H9 (cell line): Measurements from ENCODE around the gene RAET1L. TPM values are rescaled to one million over a fixed set of nuclear protein-coding genes. Genes with fewer than 3 reads are reported as not detected.

Source experiments
- DNase-seq: peaks from one replicate; pipeline ENCODE4 v3.0.0-alpha.2; 2017
- H2AFZ ChIP-seq: one replicate; pipeline ENCODE4 v1.6.1; 2013; ENCODE audit warnings: mild to moderate bottlenecking, low read length, control low read depth, moderate library complexity
- H2AK5ac ChIP-seq: 2 replicates; pipeline ENCODE4 v1.6.1; 2013; ENCODE audit warnings: low read length, control low read depth, mixed read lengths; ENCODE audit not compliant: insufficient read length
- H2BK120ac ChIP-seq: one replicate; pipeline ENCODE4 v1.6.1; 2013; ENCODE audit warnings: low read depth, mild to moderate bottlenecking, low read length, control low read depth, inconsistent platforms; ENCODE audit not compliant: poor library complexity, severe bottlenecking
- H2BK12ac ChIP-seq: 2 replicates; pipeline ENCODE4 v1.6.1; 2013; ENCODE audit warnings: low read length, control low read depth, mixed read lengths, low read depth; ENCODE audit not compliant: insufficient read length
- H2BK15ac ChIP-seq: 2 replicates; pipeline ENCODE4 v1.6.1; 2013; ENCODE audit warnings: low read depth, low read length, control low read depth
- H2BK20ac ChIP-seq: one replicate; pipeline ENCODE4 v1.6.1; 2013; ENCODE audit warnings: low read depth, mild to moderate bottlenecking, low read length, control low read depth, inconsistent platforms; ENCODE audit not compliant: poor library complexity, severe bottlenecking
- H2BK5ac ChIP-seq: 2 replicates; pipeline ENCODE4 v1.6.1; 2013; ENCODE audit warnings: low read length, control low read depth, mixed read lengths; ENCODE audit not compliant: insufficient read length
- H3K14ac ChIP-seq: 2 replicates; pipeline ENCODE4 v1.6.1; 2013; ENCODE audit warnings: low read length, control low read depth; ENCODE audit not compliant: insufficient read depth
- H3K18ac ChIP-seq: 2 replicates; pipeline ENCODE4 v1.6.1; 2013; ENCODE audit warnings: low read depth, mild to moderate bottlenecking, mixed read lengths, low read length, control low read depth; ENCODE audit not compliant: insufficient read length
- H3K23ac ChIP-seq: 2 replicates; pipeline ENCODE4 v1.6.1; 2013; ENCODE audit warnings: low read length, control low read depth, mixed read lengths, low read depth; ENCODE audit not compliant: insufficient read length
- H3K23me2 ChIP-seq: 2 replicates; pipeline ENCODE4 v1.6.1; 2013; ENCODE audit warnings: low read depth, mild to moderate bottlenecking, mixed read lengths, low read length, control low read depth; ENCODE audit not compliant: insufficient read length, poor library complexity, severe bottlenecking
- H3K27ac ChIP-seq: 2 replicates; pipeline ENCODE4 v1.5.1; 2013; ENCODE audit warnings: low read length, control low read depth, mixed read lengths, low read depth; ENCODE audit not compliant: insufficient read length
- H3K27me3 ChIP-seq: 2 replicates; pipeline ENCODE4 v1.6.1; 2013; ENCODE audit warnings: low read length, control low read depth, inconsistent platforms; ENCODE audit not compliant: insufficient read depth
- H3K4ac ChIP-seq: 2 replicates; pipeline ENCODE4 v1.6.1; 2013; ENCODE audit warnings: low read depth, mild to moderate bottlenecking, control low read depth, inconsistent platforms, low read length, moderate library complexity
- H3K4me1 ChIP-seq: 2 replicates; pipeline ENCODE4 v1.6.1; 2013; ENCODE audit warnings: low read length, control low read depth, inconsistent platforms; ENCODE audit not compliant: insufficient read depth
- H3K4me2 ChIP-seq: 2 replicates; pipeline ENCODE4 v1.6.1; 2013; ENCODE audit warnings: low read length, control low read depth, mixed read lengths; ENCODE audit not compliant: insufficient read length, insufficient read depth
- H3K56ac ChIP-seq: 2 replicates; pipeline ENCODE4 v1.6.1; 2013; ENCODE audit warnings: low read depth, mild to moderate bottlenecking, mixed read lengths, low read length, control low read depth; ENCODE audit not compliant: insufficient read length
- H3K79me1 ChIP-seq: 2 replicates; pipeline ENCODE4 v1.6.1; 2013; ENCODE audit warnings: low read depth, mild to moderate bottlenecking, moderate library complexity, low read length, control low read depth, inconsistent platforms; ENCODE audit not compliant: insufficient read depth, poor library complexity, severe bottlenecking
- H3K79me2 ChIP-seq: 2 replicates; pipeline ENCODE4 v1.6.1; 2013; ENCODE audit warnings: low read length, control low read depth, inconsistent platforms; ENCODE audit not compliant: insufficient read depth
- H3K9ac ChIP-seq: 2 replicates; pipeline ENCODE4 v1.6.1; 2013; ENCODE audit warnings: low read length, control low read depth, mixed read lengths; ENCODE audit not compliant: insufficient read length; ENCODE audit errors: extremely low read depth
- H3K9me3 ChIP-seq: one replicate; pipeline ENCODE4 v1.6.1; 2013; ENCODE audit warnings: low read depth, low read length, inconsistent platforms; ENCODE audit not compliant: control insufficient read depth
- H3T11ph ChIP-seq: one replicate; pipeline ENCODE4 v1.6.1; 2013; ENCODE audit warnings: mild to moderate bottlenecking, low read length, control low read depth, inconsistent platforms
- H4K20me1 ChIP-seq: one replicate; pipeline ENCODE4 v1.6.1; 2013; ENCODE audit not compliant: control insufficient read depth, insufficient read length, insufficient read depth
- H4K5ac ChIP-seq: 2 replicates; pipeline ENCODE4 v1.6.1; 2013; ENCODE audit warnings: low read depth, mild to moderate bottlenecking, mixed read lengths, low read length, control low read depth; ENCODE audit not compliant: insufficient read length
- H4K8ac ChIP-seq: replicated peaks from 2 replicates; pipeline ENCODE4 v1.6.1; 2013; ENCODE audit warnings: low read length, control low read depth, mixed read lengths, low read depth; ENCODE audit not compliant: insufficient read length
- H4K91ac ChIP-seq: 2 replicates; pipeline ENCODE4 v1.6.1; 2013; ENCODE audit warnings: low read depth, mild to moderate bottlenecking, moderate library complexity, mixed read lengths, low read length, control low read depth; ENCODE audit not compliant: insufficient read length
- H3K27ac Mint-ChIP-seq, 3 experiments: 2 replicates in 2 of 3; 3 replicates in 1 of 3; pipeline ENCODE4 v1.8.0; 2020 to 2021; ENCODE audit warnings: mixed read lengths in 3 of 3, mild to moderate bottlenecking in 1 of 3, moderate library complexity in 1 of 3
- H3K27me3 Mint-ChIP-seq: 2 replicates; pipeline ENCODE4 v1.8.0; 2021; ENCODE audit warnings: low read depth, mild to moderate bottlenecking, moderate library complexity, mixed read lengths
- H3K36me3 Mint-ChIP-seq, 3 experiments: 2 replicates in 2 of 3; 3 replicates in 1 of 3; pipeline ENCODE4 v1.8.0; 2020 to 2021; ENCODE audit warnings: low read depth in 3 of 3, mixed read lengths in 3 of 3; ENCODE audit not compliant: insufficient read depth in 1 of 3
- H3K4me1 Mint-ChIP-seq, 2 experiments: 2 replicates each; pipeline ENCODE4 v1.8.0; 2020; ENCODE audit warnings: mixed read lengths in 2 of 2
- H3K4me3 Mint-ChIP-seq, 2 experiments: 2 replicates in 1 of 2; 3 replicates in 1 of 2; pipeline ENCODE4 v1.8.0; 2020 to 2021; ENCODE audit warnings: mild to moderate bottlenecking in 2 of 2, mixed read lengths in 2 of 2, moderate library complexity in 1 of 2
- H3K9me3 Mint-ChIP-seq, 2 experiments: 2 replicates in 1 of 2; 3 replicates in 1 of 2; pipeline ENCODE4 v1.8.0; 2020; ENCODE audit warnings: mild to moderate bottlenecking in 2 of 2, mixed read lengths in 2 of 2, moderate library complexity in 1 of 2
- CTCF ChIP-seq: fragments of 200-600 bp; sonication (generic); conservative IDR thresholded peaks from 3 replicates; pipeline ENCODE4 v1.8.0; 2021; ENCODE audit warnings: antibody characterized with exemption, mild to moderate bottlenecking
- WGBS: extraction: QIAGEN DNeasy Blood & Tissue Kit; methylation state at CpG from one replicate; pipeline ENCODE4 v1.1.7; 2013; ENCODE audit warnings: missing lambda C conversion rate, low lambda C conversion rate, mixed read lengths; ENCODE audit not compliant: insufficient read length; ENCODE audit errors: extremely low coverage; 5-methylcytosine and 5-hydroxymethylcytosine counted together
- total RNA-seq: library from RNA; stranded (reverse); gene quantifications from 2 replicates; pipeline ENCODE4 v1.2.1, GENCODE V29; 2021

Gene RAET1L
- total RNA-seq, 1 experiment from 2014 or later: not detected

GRCh38 chr6:150056916-150057315 is 31.6 kb upstream of the RAET1L start:
- H4K5ac ChIP-seq: no peak overlapping the region
- H3K27me3 Mint-ChIP-seq: peaks cover 50% of the 10 kb centered on the region
- H3T11ph ChIP-seq: no peak overlapping the region
- no peak overlapping the region for H2BK20ac ChIP-seq
- H3K23me2 ChIP-seq: no peaks in the 10 kb centered on the region
- no peak overlapping the region for H3K56ac ChIP-seq
- no CpG with 5 or more reads among the region's 4 CpGs for WGBS
- no peak for TF ChIP-seq CTCF
- H2AK5ac ChIP-seq: no peak overlapping the region
- H2BK5ac ChIP-seq: no peak overlapping the region
- H2BK12ac ChIP-seq: no peak overlapping the region
- no peaks in the 10 kb centered on the region for H3K79me1 ChIP-seq
- no peak overlapping the region for H3K27ac ChIP-seq
- H3K18ac ChIP-seq: no peak overlapping the region
- H3K9ac ChIP-seq: no peak overlapping the region
- H3K4me1 ChIP-seq: no peaks in the 10 kb centered on the region
- no peak overlapping the region for H3K27ac Mint-ChIP-seq
- no peaks in the 10 kb centered on the region for H3K9me3 ChIP-seq
- H2BK15ac ChIP-seq: no peak overlapping the region
- no peak overlapping the region for H2AFZ ChIP-seq
- no peaks in the 10 kb centered on the region for H3K79me2 ChIP-seq
- H3K36me3 Mint-ChIP-seq: peaks cover 0 to 9% (median 3%) of the 10 kb centered on the region in 3 experiments; a peak in 5 of 7 replicates
- H2BK120ac ChIP-seq: no peak overlapping the region
- peaks cover 29 to 32% of the 10 kb centered on the region in 2 experiments for H3K9me3 Mint-ChIP-seq
- H3K23ac ChIP-seq: no peak overlapping the region
- no peaks in the 10 kb centered on the region for H3K4me1 Mint-ChIP-seq
- H3K14ac ChIP-seq: no peak overlapping the region
- H3K27me3 ChIP-seq: no peaks in the 10 kb centered on the region; the same call in 1 of the 2 replicates
- H3K4ac ChIP-seq: no peak overlapping the region
- no peak overlapping the region for H4K91ac ChIP-seq
- H3K4me3 Mint-ChIP-seq: no peak overlapping the region
- DNase-seq: no peak
- H4K8ac ChIP-seq: no peak overlapping the region
- H3K4me2 ChIP-seq: no peak overlapping the region
- H4K20me1 ChIP-seq: no peaks in the 10 kb centered on the region
